ENCODE results near the gene MCM9. TPM values are rescaled to one million over a fixed set of nuclear protein-coding genes. Genes with fewer than 3 reads are reported as not detected.
"Not testable (repeated sequence)": the region's sequence is repeated elsewhere in the genome, so short reads cannot be mapped to it uniquely, and the experiment has no call there.

The MCM9 gene
- total RNA-seq, 2 donors from 2014 or later = 18.4 to 22.9 TPM

DNA sequence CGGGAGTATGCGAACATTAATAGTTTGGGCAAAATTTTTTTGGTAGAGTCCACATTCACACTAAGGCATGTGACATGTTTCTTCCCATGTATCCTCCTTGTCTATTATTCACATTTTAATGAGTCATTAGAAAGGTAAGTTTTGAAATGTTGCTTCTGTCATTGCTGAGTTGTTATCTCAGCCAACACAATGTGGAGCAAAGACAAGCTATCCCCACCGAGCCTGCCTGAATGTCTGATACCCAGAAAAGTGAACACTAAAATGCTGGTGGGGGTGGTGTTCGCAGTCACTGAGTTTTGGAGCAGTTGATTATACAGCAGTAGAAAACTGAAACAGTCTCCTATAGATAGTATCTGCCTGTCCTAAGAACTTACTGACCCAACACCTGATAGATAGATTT, 109.3 kb downstream of the MCM9 start:
- Mint-ChIP-seq H3K27me3 (ENCODE audit: low read depth) (no peaks in the 10 kb centered on the region), H3K4me1 (ENCODE audit: low read depth) (no peaks in the 10 kb centered on the region), H3K4me3 (no peak overlapping the region), H3K9me3 (peaks cover 0 to 2% of the 10 kb centered on the region in 2 donors), H3K27ac (no peak overlapping the region), H3K36me3 (ENCODE audit: insufficient read depth in 2 of 2) (peaks cover 18 to 19% of the 10 kb centered on the region in 2 donors)
- no peak for ATAC-seq (replicated peaks in 1 of 2)
- no peak for DNase-seq

DNA sequence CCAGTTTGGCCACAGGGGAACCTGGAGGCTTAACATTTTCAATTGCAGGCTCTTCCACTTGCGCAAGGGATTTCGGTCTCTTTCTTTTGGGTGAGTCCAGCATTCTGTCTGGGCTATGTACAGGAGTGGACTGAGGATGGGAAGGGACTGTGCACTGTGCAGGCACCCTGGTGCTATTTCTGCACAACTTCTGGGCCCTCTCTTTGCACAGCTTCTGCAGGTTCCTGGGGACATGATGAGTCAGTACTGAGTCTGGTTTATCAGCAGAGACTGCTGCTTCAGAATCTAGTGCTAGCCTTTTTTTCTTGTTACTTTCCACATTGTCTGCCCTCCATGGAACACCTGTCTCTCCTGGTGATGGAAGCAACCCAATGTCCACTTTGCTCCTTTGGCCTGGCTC, 119.5 kb downstream of the MCM9 start:
- no peaks in the 10 kb centered on the region for H3K27me3 Mint-ChIP-seq (ENCODE audit: low read depth)
- DNase-seq (no peak), ATAC-seq (replicated peaks in 1 of 2) (peak; percentile 46 to 53)
- H3K27ac Mint-ChIP-seq = peak overlapping the region; percentile 2
- H3K4me1 Mint-ChIP-seq (ENCODE audit: low read depth) = peaks cover 46% of the 10 kb centered on the region
- no peak overlapping the region for H3K4me3 Mint-ChIP-seq
- H3K9me3 Mint-ChIP-seq = peaks cover 8 to 9% of the 10 kb centered on the region in 2 donors
- H3K36me3 Mint-ChIP-seq (ENCODE audit: insufficient read depth in 2 of 2) = peaks cover 11 to 15% of the 10 kb centered on the region in 2 donors

DNA sequence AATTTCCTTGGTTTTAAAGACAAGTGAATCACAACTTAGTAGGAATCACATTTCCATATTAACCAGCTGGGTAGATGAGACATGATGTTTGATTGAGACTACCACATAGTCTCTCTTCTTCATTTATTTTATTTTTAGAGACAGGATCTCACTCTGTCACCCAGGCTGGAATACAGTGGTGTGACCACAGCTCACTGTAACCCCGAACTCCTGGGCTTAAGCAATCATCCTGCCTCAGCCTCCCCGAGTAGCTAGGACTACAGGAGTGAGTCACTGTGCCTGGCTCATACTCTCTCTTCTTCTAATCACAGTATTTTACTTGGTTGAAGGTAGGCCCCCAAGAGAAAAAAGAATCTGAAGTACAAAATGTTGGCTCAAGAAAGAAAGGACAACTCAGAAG, 121.2 kb downstream of the MCM9 start:
- DNase-seq (peak; percentile 18 to 26), ATAC-seq (replicated peaks in 1 of 2) (peak; percentile 55 to 57)
- H3K4me1 Mint-ChIP-seq (ENCODE audit: low read depth) = peaks cover 63% of the 10 kb centered on the region
- H3K4me3 Mint-ChIP-seq = no peak overlapping the region
- no peaks in the 10 kb centered on the region for H3K27me3 Mint-ChIP-seq (ENCODE audit: low read depth)
- H3K9me3 Mint-ChIP-seq = peaks cover 0 to 2% of the 10 kb centered on the region in 2 donors
- peak overlapping the region; percentile 32 for H3K27ac Mint-ChIP-seq
- peaks cover 5 to 7% of the 10 kb centered on the region in 2 donors for H3K36me3 Mint-ChIP-seq (ENCODE audit: insufficient read depth in 2 of 2)

DNA sequence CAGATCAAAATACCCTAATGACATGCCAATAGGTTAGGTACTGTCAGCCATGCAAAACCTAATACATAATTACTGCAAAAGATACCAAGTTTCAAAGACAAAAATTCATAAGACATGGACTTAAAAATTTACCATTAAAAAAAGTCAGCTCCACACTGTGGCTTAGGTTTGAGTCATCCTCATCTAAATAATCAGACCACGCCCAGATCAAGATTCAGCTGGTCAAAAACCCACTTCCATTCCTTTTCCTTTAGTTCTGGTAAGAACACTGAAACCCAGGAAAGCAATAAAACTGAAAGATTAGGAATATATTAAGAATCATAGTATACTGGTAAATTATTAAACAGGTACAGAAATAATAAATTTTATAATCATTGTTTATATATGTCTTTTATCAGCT, 122.0 kb downstream of the MCM9 start:
- no peak overlapping the region for H3K4me3 Mint-ChIP-seq
- H3K4me1 Mint-ChIP-seq (ENCODE audit: low read depth) = peaks cover 67% of the 10 kb centered on the region
- DNase-seq = no peak

DNA sequence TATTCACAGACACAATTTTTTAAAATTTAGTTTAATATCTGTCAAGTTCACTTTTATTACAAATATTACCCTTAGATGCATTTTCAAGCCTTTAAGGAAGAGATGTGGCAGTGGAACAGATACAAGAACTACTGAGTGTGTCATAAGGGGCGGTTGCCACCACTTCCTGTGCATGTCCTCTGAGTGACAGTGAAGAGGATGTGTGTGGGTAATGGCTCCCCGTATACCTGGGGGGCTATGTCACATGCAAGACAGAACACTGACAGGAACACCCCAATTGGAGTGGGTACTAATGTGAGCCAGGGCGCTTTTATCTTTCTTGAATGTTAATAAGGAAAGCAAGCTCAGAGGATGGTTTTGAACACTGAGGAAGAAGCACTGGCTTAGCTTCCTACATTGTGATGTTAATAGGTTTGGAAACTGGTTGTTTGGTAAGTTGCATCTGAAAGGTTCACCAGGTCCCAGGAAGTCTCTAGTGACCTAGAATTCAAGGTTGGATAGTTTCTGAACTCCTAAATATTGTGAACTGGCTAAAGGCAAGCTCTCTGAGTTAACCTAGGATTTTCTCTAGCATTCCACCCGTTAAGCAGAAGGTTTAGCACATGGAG, 124.4 kb downstream of the MCM9 start:
- Mint-ChIP-seq H3K27me3 (ENCODE audit: low read depth) (no peaks in the 10 kb centered on the region), H3K4me1 (ENCODE audit: low read depth) (peaks cover 59% of the 10 kb centered on the region), H3K9me3 (peaks cover 0 to 2% of the 10 kb centered on the region in 2 donors), H3K4me3 (peak overlapping the region; percentile 67 to 77), H3K27ac (peak overlapping the region; percentile 98), H3K36me3 (ENCODE audit: insufficient read depth in 2 of 2) (peaks cover 5 to 7% of the 10 kb centered on the region in 2 donors)
- DNase-seq (peak; percentile 65 to 72), ATAC-seq (replicated peaks in 1 of 2) (peak; percentile 96)

More for the DNA sequence above, 122.0 kb downstream of the MCM9 start:
- Mint-ChIP-seq H3K36me3 (ENCODE audit: insufficient read depth in 2 of 2) (peaks cover 5 to 7% of the 10 kb centered on the region in 2 donors), H3K27ac (no peak overlapping the region), H3K27me3 (ENCODE audit: low read depth) (no peaks in the 10 kb centered on the region), H3K9me3 (peaks cover 0 to 2% of the 10 kb centered on the region in 2 donors)
- ATAC-seq (replicated peaks in 1 of 2) = no peak

DNA sequence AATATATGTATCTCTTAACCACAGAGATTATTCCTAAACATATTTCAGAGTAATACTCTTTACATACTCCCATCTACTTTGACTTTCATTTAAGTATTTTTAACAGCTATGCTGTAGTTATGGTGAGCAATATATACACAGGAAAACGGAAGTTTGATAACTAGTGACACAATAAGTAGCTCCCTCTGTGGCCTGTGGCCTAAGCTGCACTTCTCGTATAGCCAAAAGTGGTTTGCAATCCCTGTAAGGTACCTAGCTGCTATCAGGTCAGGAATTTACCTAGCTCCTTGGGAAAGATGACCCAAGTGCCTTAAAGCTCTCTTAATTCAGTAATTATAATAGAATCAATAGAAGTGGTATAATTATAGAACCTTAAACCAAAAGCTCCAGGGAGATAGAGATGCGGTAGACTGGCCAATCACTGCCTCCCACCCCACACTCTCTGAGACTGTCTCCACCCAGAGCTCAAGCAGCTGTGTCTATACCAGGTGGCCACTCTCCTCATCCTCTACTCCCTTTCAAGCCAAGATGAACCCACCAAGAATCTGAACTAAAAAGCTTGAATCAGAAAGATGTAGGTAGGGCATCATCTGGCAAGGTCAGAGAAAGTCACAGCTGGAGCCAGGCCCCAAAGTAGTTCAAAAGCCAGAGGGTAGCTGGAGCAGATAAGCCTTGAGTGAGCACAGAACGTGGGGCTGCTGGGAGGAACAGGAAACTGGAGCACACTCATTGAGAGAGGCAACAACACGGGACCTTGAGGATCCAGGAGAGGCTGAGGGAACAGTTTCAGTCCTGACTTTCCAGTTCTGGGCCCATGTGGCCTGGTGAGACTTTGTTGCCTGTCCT, 125.9 kb downstream of the MCM9 start:
- Mint-ChIP-seq H3K4me3 (peak overlapping the region in 1 of 2 donors; percentile 47), H3K36me3 (ENCODE audit: insufficient read depth in 2 of 2) (peaks cover 5 to 7% of the 10 kb centered on the region in 2 donors), H3K27me3 (ENCODE audit: low read depth) (no peaks in the 10 kb centered on the region), H3K27ac (peak overlapping the region; percentile 79), H3K9me3 (peaks cover 0 to 2% of the 10 kb centered on the region in 2 donors), H3K4me1 (ENCODE audit: low read depth) (peaks cover 46% of the 10 kb centered on the region)
- peak in 1 of 2 donors; percentile 8 for DNase-seq
- peak; percentile 46 to 56 for ATAC-seq (replicated peaks in 1 of 2)

DNA sequence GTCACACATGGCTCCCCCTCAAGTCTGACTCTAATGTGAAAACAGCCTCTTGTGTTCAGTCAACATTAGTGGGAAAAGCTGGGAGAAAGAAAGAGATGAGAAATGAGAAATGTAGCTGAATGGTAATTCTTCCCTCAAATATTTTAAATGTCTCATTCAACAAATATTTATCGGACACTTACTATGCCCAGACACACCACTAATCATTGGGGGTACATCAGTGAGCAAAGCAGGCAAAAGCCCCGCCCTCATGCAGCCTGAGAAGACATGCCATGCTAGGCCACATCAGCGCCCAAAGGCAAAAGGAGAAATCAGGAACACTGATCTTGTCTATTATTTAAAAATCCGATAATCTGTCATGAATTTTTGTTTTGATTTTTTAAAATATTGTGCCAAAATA, 130.9 kb downstream of the MCM9 start:
- H3K4me3 Mint-ChIP-seq = no peak overlapping the region
- ATAC-seq (replicated peaks in 1 of 2) (no peak), DNase-seq (no peak)
- H3K9me3 Mint-ChIP-seq = no peaks in the 10 kb centered on the region
- no peaks in the 10 kb centered on the region for H3K36me3 Mint-ChIP-seq (ENCODE audit: insufficient read depth in 2 of 2)
- no peaks in the 10 kb centered on the region for H3K27me3 Mint-ChIP-seq (ENCODE audit: low read depth)
- peaks cover 22% of the 10 kb centered on the region for H3K4me1 Mint-ChIP-seq (ENCODE audit: low read depth)
- no peak overlapping the region for H3K27ac Mint-ChIP-seq

DNA sequence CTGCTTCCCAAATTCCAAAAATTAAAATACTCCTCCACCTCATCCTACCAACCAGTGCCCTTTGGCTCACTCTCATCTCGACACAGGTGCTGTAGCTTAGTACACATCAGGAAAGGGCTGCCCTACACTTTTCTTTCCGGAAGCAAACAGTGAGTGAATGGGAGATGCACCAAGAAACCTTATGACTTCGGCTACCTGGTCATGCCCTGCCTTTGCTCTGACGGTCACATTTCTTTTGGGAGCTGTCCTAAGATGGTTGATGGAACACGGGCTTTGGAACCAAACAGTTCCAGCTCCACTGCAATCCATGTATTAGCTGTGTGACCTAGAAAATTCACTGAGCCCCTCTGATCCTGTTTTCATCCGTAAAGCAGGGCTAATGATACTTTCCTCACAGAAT, 133.7 kb downstream of the MCM9 start:
- peaks cover 28% of the 10 kb centered on the region for H3K4me1 Mint-ChIP-seq (ENCODE audit: low read depth)
- H3K36me3 Mint-ChIP-seq (ENCODE audit: insufficient read depth in 2 of 2) = peaks cover 9 to 11% of the 10 kb centered on the region in 2 donors
- no peak overlapping the region for H3K27ac Mint-ChIP-seq
- ATAC-seq (replicated peaks in 1 of 2) (no peak), DNase-seq (no peak)
- H3K4me3 Mint-ChIP-seq = peak overlapping the region in 1 of 2 donors; percentile 22
- no peaks in the 10 kb centered on the region for H3K27me3 Mint-ChIP-seq (ENCODE audit: low read depth)
- peaks cover 0 to 7% of the 10 kb centered on the region in 2 donors for H3K9me3 Mint-ChIP-seq

DNA sequence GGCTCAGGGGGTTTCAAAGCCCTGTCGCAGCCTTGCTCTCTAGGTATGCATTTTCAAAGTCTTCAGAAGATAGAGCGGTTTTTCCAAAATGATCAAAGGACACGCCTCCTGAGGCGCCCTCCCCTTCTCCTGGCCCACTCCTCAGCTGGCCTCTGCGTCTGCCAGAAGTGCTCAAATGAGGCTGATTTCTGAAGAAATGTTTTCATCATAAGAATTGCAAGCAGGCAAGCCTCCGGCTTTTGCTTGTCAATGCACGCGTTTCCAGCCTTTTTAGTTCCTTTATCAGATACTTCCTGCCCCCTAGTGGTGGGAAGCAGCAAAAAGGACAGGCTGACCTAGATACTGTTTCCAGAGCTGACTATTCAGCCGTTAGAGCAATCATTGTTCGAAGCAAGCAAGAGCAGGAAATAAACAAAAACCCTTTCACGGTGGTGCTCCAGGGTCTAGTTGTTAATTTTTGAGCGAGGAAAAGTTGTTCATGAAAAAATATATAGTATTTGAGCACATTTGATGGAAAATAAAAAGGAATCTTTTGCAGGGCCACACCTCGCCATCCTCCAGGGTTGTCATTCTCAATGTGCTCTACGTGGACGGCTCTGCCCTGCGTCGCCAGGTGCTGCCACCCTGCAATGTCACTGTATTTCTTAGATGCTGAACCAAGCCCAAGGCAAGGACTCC, 134.4 kb downstream of the MCM9 start:
- Mint-ChIP-seq H3K4me3 (peak overlapping the region; percentile 61 to 80), H3K4me1 (ENCODE audit: low read depth) (peaks cover 35% of the 10 kb centered on the region), H3K27ac (peak overlapping the region; percentile 70), H3K9me3 (peaks cover 1 to 10% of the 10 kb centered on the region in 2 donors), H3K27me3 (ENCODE audit: low read depth) (no peaks in the 10 kb centered on the region), H3K36me3 (ENCODE audit: insufficient read depth in 2 of 2) (peaks cover 12 to 17% of the 10 kb centered on the region in 2 donors)
- peak; percentile 92 to 94 for ATAC-seq (replicated peaks in 1 of 2)
- peak; percentile 84 to 85 for DNase-seq

DNA sequence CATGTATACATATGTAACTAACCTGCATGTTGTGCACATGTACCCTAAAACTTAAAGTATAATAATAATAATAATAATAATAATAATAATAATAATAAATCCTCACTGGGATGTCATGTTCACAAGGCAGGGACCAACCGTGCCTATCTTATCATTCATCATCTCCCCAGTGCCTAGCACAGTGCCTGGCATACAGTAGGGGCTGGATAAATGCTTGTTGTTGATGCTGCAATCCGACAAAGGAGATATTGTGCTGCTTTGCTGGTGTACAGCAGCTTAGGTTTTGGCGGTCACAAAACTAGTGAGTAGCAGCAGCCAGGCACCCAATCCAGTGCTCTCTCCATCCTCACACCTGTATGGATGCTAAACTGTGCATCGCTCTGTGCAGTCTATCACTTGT, 135.1 kb downstream of the MCM9 start:
- peak in 1 of 2 donors; percentile 15 for ATAC-seq (replicated peaks in 1 of 2)
- Mint-ChIP-seq H3K36me3 (ENCODE audit: insufficient read depth in 2 of 2) (peaks cover 12 to 21% of the 10 kb centered on the region in 2 donors), H3K27me3 (ENCODE audit: low read depth) (no peaks in the 10 kb centered on the region), H3K9me3 (peaks cover 1 to 10% of the 10 kb centered on the region in 2 donors), H3K4me3 (peak overlapping the region in 1 of 2 donors; percentile 80), H3K4me1 (ENCODE audit: low read depth) (peaks cover 41% of the 10 kb centered on the region), H3K27ac (peak overlapping the region; percentile 50)
- DNase-seq = no peak

DNA sequence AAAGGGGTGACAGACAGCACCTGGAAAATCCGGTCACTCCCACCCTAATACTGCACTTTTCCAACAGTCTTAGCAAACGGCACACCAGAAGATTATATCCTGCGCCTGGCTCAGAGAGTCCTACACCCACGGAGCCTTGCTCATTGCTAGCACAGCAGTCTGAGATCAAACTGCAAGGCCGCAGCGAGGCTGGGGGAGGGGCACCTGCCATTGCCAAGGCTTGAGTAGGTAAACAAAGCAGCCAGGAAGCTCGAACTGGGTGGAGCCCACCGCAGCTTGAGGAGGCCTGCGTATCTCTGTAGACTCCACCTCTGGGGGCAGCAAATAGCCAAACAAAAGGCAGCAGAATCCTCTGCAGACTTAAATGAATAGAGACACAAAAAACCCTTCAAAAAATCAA, 138.4 kb downstream of the MCM9 start:
- DNase-seq (peak; percentile 78 to 82), ATAC-seq (replicated peaks in 1 of 2) (peak in 1 of 2 donors; percentile 29)
- Mint-ChIP-seq H3K27ac (peak overlapping the region; percentile 96), H3K4me1 (ENCODE audit: low read depth) (peaks cover 50% of the 10 kb centered on the region), H3K9me3 (peaks cover 8 to 15% of the 10 kb centered on the region in 2 donors), H3K4me3 (peak overlapping the region; percentile 71 to 94), H3K36me3 (ENCODE audit: insufficient read depth in 2 of 2) (peaks cover 20 to 33% of the 10 kb centered on the region in 2 donors)
- not testable (repeated sequence) for H3K27me3 Mint-ChIP-seq (ENCODE audit: low read depth)

DNA sequence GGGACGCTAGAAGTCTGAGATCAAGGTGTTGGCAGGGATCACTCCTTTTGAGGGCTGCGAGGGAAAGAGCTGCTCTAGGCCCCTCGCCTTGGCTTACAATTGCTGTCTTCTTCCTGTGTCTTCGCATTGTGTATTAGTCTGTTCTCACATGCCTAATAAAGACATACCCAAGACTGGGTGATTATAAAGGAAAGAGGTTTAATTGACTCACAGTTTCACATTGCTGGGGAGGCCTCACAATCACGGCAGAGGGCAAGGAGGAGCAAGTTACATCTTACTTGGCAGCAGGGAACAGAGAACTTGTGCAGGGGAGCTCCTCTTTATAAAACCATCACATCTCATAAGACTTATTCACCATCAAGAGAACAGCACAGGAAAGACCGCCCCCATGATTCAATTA, 143.5 kb downstream of the MCM9 start:
- peaks cover 15 to 25% of the 10 kb centered on the region in 2 donors for H3K36me3 Mint-ChIP-seq (ENCODE audit: insufficient read depth in 2 of 2)
- H3K4me3 Mint-ChIP-seq = peak overlapping the region in 1 of 2 donors; percentile 29
- no peaks in the 10 kb centered on the region for H3K27me3 Mint-ChIP-seq (ENCODE audit: low read depth)
- no peak for DNase-seq
- H3K4me1 Mint-ChIP-seq (ENCODE audit: low read depth) = peaks cover 39% of the 10 kb centered on the region
- no peak for ATAC-seq (replicated peaks in 1 of 2)
- no peak overlapping the region for H3K27ac Mint-ChIP-seq
- peaks cover 9 to 12% of the 10 kb centered on the region in 2 donors for H3K9me3 Mint-ChIP-seq

DNA sequence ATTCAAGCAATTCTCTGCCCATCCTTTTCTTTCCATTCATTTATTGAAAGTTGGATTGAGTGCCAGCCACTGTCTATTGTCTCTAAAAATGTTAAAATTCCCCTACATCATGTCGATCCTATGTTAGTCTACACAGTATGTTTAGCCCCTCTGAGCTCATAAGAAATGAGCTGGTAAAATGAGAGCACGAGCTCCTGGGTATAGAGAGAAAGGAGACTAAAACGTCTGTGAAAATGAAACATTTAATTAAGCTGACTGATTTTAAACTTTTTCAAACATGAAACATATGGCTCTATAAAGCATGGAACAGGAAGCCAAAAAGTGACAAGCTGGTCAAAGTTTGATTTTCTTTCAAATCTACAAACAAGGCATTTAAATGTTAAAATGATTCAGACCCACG, 145.0 kb downstream of the MCM9 start:
- ATAC-seq (replicated peaks in 1 of 2) (no peak), DNase-seq (no peak)
- peaks cover 24% of the 10 kb centered on the region for H3K4me1 Mint-ChIP-seq (ENCODE audit: low read depth)
- H3K9me3 Mint-ChIP-seq = peaks cover 8% of the 10 kb centered on the region in 2 donors
- H3K4me3 Mint-ChIP-seq = no peak overlapping the region
- H3K27ac Mint-ChIP-seq = no peak overlapping the region
- H3K36me3 Mint-ChIP-seq (ENCODE audit: insufficient read depth in 2 of 2) = peaks cover 10 to 15% of the 10 kb centered on the region in 2 donors
- no peaks in the 10 kb centered on the region for H3K27me3 Mint-ChIP-seq (ENCODE audit: low read depth)
